Activated naive CD4-positive, alpha-beta T cell (primary cell): Measurements from ENCODE around the gene ZFP57.

Experiments used
- DNase-seq, 4 experiments: peaks; one replicate each; lab custom pipeline; 2025; lab: John Stamatoyannopoulos, UW

Gene ZFP57

GRCh38 chr6:29655658-29656057 is 25.3 kb downstream of the ZFP57 start:
- DNase-seq, result no peak

GRCh38 chr6:29653452-29654038 is 27.4 kb downstream of the ZFP57 start:
- DNase-seq, result peak in 1 of 4 experiments; percentile 21

DNA sequence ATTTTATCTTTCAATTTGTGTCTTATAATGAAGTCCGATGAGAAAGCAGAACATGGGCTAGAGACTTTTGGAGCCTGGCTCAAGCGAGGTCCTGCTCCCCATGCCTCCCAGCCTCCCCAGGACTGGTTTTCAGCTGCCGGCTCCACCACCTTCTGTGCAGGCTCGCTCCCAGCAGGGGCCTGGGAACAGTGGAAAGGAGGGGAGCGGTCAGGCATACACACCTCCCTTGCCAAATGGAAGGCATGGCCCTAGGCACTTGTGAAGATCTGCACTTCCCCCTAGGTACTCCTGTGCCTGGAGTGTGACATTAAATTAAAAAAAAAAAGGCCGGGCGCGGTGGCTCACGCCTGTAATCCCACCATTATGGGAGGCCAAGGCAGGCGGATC is 28.8 kb downstream of the ZFP57 start:
- no peak for DNase-seq

- no peak for DNase-seq
These were observed 29.3 kb downstream of the ZFP57 start for GRCh38 chr6:29651413-29652197.

- DNase-seq, result peak; percentile 81 to 96 (median 93)
These were observed 31.0 kb downstream of the ZFP57 start for GRCh38 chr6:29649701-29650673.

DNA sequence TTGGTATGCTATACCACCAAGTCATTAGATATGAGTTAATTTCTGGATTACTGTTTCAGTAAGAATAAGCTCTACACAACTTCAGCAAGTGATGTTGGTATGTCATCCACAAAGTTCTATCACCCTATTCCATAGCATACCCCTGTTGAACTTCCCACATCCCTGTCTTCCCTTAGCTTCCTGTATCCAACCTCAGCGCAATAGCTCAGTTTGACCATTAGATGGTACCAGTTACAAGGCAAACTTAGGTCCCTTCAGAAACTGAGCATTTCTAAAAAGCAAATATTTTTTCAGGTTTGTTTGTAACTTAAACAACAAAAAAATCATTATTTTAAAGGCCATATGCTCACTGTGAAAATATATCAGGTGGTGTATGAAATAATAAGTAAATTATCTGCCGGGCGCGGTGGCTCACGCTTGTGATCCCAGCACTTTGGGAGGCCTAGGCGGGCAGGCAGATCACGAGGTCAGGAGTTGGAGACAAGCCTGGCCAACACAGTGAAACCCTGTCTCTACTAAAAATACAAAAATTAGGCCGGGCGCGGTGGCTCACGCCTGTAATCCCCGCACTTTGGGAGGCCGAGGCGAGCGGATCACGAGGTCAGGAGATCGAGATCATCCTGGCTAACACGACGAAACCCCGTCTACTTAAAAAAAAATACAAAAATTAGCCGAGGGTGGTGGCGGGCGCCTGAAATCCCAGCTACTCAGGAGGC is 32.9 kb downstream of the ZFP57 start:
- DNase-seq, result no peak

DNA sequence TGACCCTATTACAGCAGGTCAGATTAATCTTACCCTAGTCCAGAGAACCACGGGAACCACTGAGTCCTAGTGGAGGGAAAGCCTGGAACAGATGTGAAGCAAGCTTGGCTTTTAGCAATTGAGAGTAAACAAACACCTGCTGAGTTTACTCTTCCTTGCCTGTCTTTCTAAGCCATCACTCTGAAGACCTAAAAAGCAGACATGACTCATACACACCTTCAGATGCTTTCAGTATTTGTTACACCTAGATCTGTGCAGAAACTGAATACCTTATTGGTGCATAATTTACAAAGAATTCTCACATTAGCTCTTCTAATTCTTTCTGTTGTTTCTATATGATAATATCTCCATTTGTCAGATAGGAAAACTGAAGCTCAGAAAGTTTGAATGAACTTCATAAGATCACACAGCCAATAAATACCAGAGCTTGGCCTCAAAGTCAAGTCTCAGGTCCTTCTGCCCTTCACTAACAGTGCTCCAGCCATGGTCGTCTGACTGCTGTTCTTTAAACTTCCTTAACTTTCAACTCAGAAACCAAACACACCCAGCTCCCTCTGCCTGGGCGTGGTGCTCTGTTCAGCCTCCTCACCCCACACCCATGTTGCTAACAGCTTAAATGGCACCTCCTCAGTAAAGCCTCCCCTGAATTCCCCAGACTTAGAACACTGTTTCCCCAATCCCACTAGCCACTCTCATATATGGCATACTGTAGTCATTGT is 39.4 kb downstream of the ZFP57 start:
- DNase-seq, result peak in 1 of 4 experiments; percentile 36

- no peak for DNase-seq
These were observed 43.7 kb downstream of the ZFP57 start for GRCh38 chr6:29637247-29637646.

- DNase-seq, result no peak
These were observed 47.4 kb downstream of the ZFP57 start for GRCh38 chr6:29633534-29633905.

GRCh38 chr6:29632789-29633533 is 48.0 kb downstream of the ZFP57 start, which contains the start of gene GABBR1:
TSS of gene GABBR1 (minus strand) at chr6:29633183. CDS start at chr6:29632385, 798 bp downstream.
- DNase-seq, result peak in 3 of 4 experiments; percentile 18 to 66 (median 28)

- DNase-seq, result peak in 2 of 4 experiments; percentile 45 to 66
These were observed 48.9 kb downstream of the ZFP57 start for GRCh38 chr6:29631860-29632731.

GRCh38 chr6:29631209-29631810 is 49.6 kb downstream of the ZFP57 start:
- DNase-seq, result no peak

GRCh38 chr6:29630315-29630714 is 50.6 kb downstream of the ZFP57 start:
- no peak for DNase-seq

DNA sequence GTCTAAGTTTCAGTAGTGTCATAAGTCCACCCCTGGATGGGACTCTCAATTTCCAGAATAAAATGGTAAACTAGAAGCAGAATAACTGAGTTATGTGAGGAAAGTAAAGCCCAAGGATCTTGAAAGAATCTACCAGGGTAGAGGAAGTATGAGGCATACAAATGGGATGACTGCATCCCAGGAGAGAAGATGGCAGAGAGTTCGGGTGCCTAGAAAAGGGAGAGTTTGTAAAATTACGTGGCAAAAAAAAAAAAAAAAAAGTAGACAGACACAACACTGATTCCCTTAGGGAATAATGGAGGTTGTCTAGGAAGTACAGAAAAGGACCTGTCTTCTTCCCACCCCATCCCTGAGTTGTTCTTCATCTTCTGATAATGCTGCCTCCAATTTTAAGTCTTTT is 51.4 kb downstream of the ZFP57 start:
- no peak for DNase-seq

- peak in 3 of 4 experiments; percentile 6 to 42 (median 9) for DNase-seq
These were observed 52.3 kb downstream of the ZFP57 start for GRCh38 chr6:29628419-29629281.

- DNase-seq, result peak in 2 of 4 experiments; percentile 11 to 33
These were observed 53.1 kb downstream of the ZFP57 start for GRCh38 chr6:29627755-29628418.
